HepG2 (cell line): ENCODE measurements around the gene APCDD1L. TPM values are rescaled to one million over a fixed set of nuclear protein-coding genes. Genes with fewer than 3 reads are reported as not detected.

Experiments
- ATM ChIP-seq: fragments of 450-650 bp; IDR thresholded peaks from 2 replicates; pipeline ENCODE4 v1.7.1; 2017; ENCODE audit warnings: mild to moderate bottlenecking, borderline replicate concordance
- GABPA ChIP-seq, 2 experiments: IDR thresholded peaks; 2 replicates each; pipeline ENCODE4 v1.6.1; 2011 to 2016; ENCODE audit warnings: low read depth in 2 of 2, low read length in 1 of 2, missing biosample characterization in 1 of 2, missing genetic modification characterization in 1 of 2
- HMG20B ChIP-seq: conservative IDR thresholded peaks from 2 replicates; pipeline ENCODE4 v1.6.1; 2016; ENCODE audit warnings: missing genetic modification reagents, missing compliant biosample characterization
- KAT7 ChIP-seq: IDR thresholded peaks from 2 replicates; pipeline ENCODE4 v1.6.1; 2018; ENCODE audit warnings: borderline replicate concordance, missing compliant biosample characterization
- KLF13 ChIP-seq: sonication (generic); formaldehyde crosslinking; IDR thresholded peaks from 2 replicates; pipeline ENCODE4 v1.4.0; 2020; ENCODE audit warnings: mild to moderate bottlenecking, missing genetic modification reagents
- MYC ChIP-seq: sonication (generic); formaldehyde crosslinking; IDR thresholded peaks from 2 replicates; pipeline ENCODE4 v1.9.0; 2021; ENCODE audit warnings: missing genetic modification reagents, borderline replicate concordance
- RAD51 ChIP-seq: fragments of 450-650 bp; IDR thresholded peaks from 2 replicates; pipeline ENCODE4 v1.6.1; 2016; ENCODE audit warnings: borderline replicate concordance
- RFX5 ChIP-seq: IDR thresholded peaks from 2 replicates; pipeline ENCODE4 v1.6.1; 2011; ENCODE audit warnings: low read depth, low read length, improper control_type of control experiment
- THYN1 ChIP-seq: sonication (generic); formaldehyde crosslinking; IDR thresholded peaks from 2 replicates; pipeline ENCODE4 v1.8.1; 2023; ENCODE audit warnings: low read depth, mild to moderate bottlenecking, moderate library complexity, missing genetic modification reagents, borderline replicate concordance
- TSC22D2 ChIP-seq: sonication (generic); formaldehyde crosslinking; IDR thresholded peaks from 2 replicates; pipeline ENCODE4 v1.5.1; 2020; ENCODE audit warnings: missing genetic modification reagents, mild to moderate bottlenecking, borderline replicate concordance
- XBP1 ChIP-seq: sonication (generic); formaldehyde crosslinking; IDR thresholded peaks from 2 replicates; pipeline ENCODE4 v1.5.0; 2020; ENCODE audit warnings: missing genetic modification reagents
- ZC3H13 ChIP-seq: sonication (generic); formaldehyde crosslinking; IDR thresholded peaks from 2 replicates; pipeline ENCODE4 v1.8.1; 2023; ENCODE audit warnings: mild to moderate bottlenecking, missing genetic modification reagents, moderate library complexity
- ZNF33B ChIP-seq: sonication (generic); formaldehyde crosslinking; IDR thresholded peaks from 2 replicates; pipeline ENCODE4 v1.5.1; 2020; ENCODE audit warnings: mild to moderate bottlenecking, missing genetic modification reagents
- ZNF350 ChIP-seq: sonication (generic); formaldehyde crosslinking; IDR thresholded peaks from 2 replicates; pipeline ENCODE4 v1.4.0; 2020; ENCODE audit warnings: mild to moderate bottlenecking, low read depth, missing genetic modification reagents, borderline replicate concordance
- ZNF749 ChIP-seq: sonication (generic); formaldehyde crosslinking; IDR thresholded peaks from 2 replicates; pipeline ENCODE4 v1.8.0; 2022; ENCODE audit warnings: mild to moderate bottlenecking, missing genetic modification reagents, moderate library complexity, borderline replicate concordance
- polyA plus RNA-seq, 8 experiments: library from polyadenylated mRNA; depleted of rRNA in 3 of 8; stranded (reverse) in 7 of 8; unstranded in 1 of 8; fragments of >200 nt; fragmentation: Illumina TruSeq in 4 of 8; extraction: Trizol in 4 of 8; gene quantifications; 2 replicates each; pipeline versions ENCODE4 v1.2.1 to v1.2.3, GENCODE V29; 2011 to 2016; ENCODE audit warnings: low read depth in 4 of 8, missing spikeins in 1 of 8, mixed read lengths in 1 of 8; ENCODE audit not compliant: insufficient read depth in 1 of 8
- total RNA-seq, 5 experiments: library from RNA; depleted of rRNA; stranded (reverse); fragments of >200 nt; fragmentation: Illumina TruSeq; extraction: Trizol; gene quantifications; 2 replicates each; pipeline ENCODE4 v1.2.3, GENCODE V29; 2016; ENCODE audit warnings: low read depth in 1 of 5
- TF ChIP-seq, protein P1 (sequence below): sonication (generic); formaldehyde crosslinking; IDR thresholded peaks from 2 replicates; pipeline ENCODE4 v1.4.0; 2020; ENCODE audit warnings: missing genetic modification reagents, borderline replicate concordance
- TF ChIP-seq, protein P2 (sequence below): IDR thresholded peaks from 2 replicates; pipeline ENCODE4 v1.6.1; 2016; ENCODE audit warnings: control low read depth
- TF ChIP-seq, protein P3 (sequence below): sonication (generic); formaldehyde crosslinking; IDR thresholded peaks from 2 replicates; pipeline ENCODE4 v1.8.1; 2023; ENCODE audit warnings: mild to moderate bottlenecking, missing genetic modification reagents, borderline replicate concordance
- TF ChIP-seq, protein P4 (sequence below): IDR thresholded peaks from 2 replicates; pipeline ENCODE4 v1.6.1; 2012; ENCODE audit warnings: inconsistent platforms
- TF ChIP-seq, protein P5 (sequence below): sonication (generic); formaldehyde crosslinking; IDR thresholded peaks from 2 replicates; pipeline ENCODE4 v1.4.0; 2020; ENCODE audit warnings: mild to moderate bottlenecking, missing genetic modification reagents, borderline replicate concordance

Gene APCDD1L
- total and polyA plus RNA-seq, 2 of the 13 experiments (the other 11 are each of a cell fraction or from before 2014, with no cell fraction given) = not detected

DNA sequence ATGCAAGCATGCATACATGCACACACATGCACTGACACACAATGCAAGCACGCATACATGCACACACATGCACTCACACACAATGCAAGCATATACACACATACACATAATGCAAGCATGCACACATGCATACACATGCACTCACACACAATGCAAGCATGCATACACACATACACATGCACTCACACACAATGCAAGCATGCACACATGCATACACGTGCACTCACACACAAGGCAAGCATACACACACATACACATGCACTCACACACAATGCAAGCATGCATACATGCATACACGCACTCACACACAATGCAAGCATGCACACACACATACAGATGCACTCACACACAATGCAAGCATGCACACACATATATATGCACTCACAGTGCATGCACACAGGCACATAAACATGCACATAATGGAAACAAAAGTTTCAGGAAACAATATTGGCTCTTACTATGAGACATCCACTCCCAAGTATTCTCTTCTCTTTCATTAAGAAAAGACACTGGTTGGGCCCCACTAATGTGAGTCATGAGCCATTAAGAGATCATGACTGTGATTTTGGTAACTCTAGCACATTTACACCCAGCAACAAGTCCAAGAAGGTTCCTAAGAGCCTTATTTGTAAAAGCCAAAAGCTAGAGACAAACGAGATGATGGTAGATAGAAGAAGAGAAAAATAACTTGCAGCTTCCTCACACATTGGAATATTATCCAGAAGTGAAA is 22.2 kb downstream of the APCDD1L start (continued):
- TF ChIP-seq RAD51 = peak; percentile 42
- TF ChIP-seq TSC22D2 (CRISPR knock-in tag) = no peak
- TF ChIP-seq GABPA (IDR thresholded peaks at IDR 0.05; ENCODE audit: low read depth, low read length) = 0 out of 2 replicates have a peak, but pooled peaks have one; percentile 18
- TF ChIP-seq GABPA (CRISPR knock-in tag; IDR thresholded peaks at IDR 0.05; ENCODE audit: low read depth) = no peak
- TF ChIP-seq, protein P1, sequence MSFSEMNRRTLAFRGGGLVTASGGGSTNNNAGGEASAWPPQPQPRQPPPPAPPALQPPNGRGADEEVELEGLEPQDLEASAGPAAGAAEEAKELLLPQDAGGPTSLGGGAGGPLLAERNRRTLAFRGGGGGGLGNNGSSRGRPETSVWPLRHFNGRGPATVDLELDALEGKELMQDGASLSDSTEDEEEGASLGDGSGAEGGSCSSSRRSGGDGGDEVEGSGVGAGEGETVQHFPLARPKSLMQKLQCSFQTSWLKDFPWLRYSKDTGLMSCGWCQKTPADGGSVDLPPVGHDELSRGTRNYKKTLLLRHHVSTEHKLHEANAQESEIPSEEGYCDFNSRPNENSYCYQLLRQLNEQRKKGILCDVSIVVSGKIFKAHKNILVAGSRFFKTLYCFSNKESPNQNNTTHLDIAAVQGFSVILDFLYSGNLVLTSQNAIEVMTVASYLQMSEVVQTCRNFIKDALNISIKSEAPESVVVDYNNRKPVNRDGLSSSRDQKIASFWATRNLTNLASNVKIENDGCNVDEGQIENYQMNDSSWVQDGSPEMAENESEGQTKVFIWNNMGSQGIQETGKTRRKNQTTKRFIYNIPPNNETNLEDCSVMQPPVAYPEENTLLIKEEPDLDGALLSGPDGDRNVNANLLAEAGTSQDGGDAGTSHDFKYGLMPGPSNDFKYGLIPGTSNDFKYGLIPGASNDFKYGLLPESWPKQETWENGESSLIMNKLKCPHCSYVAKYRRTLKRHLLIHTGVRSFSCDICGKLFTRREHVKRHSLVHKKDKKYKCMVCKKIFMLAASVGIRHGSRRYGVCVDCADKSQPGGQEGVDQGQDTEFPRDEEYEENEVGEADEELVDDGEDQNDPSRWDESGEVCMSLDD (CRISPR knock-in tag) = no peak
- TF ChIP-seq THYN1 (CRISPR knock-in tag) = no peak
- TF ChIP-seq ZNF749 (CRISPR knock-in tag) = no peak
- TF ChIP-seq, protein P2, sequence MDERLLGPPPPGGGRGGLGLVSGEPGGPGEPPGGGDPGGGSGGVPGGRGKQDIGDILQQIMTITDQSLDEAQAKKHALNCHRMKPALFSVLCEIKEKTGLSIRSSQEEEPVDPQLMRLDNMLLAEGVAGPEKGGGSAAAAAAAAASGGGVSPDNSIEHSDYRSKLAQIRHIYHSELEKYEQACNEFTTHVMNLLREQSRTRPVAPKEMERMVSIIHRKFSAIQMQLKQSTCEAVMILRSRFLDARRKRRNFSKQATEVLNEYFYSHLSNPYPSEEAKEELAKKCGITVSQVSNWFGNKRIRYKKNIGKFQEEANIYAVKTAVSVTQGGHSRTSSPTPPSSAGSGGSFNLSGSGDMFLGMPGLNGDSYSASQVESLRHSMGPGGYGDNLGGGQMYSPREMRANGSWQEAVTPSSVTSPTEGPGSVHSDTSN (CRISPR knock-in tag) = no peak
- no peak for TF ChIP-seq ZNF33B (CRISPR knock-in tag)
- no peak for TF ChIP-seq ZNF350 (CRISPR knock-in tag)
- no peak for TF ChIP-seq RFX5
- TF ChIP-seq XBP1 (CRISPR knock-in tag) = no peak
- TF ChIP-seq KAT7 (CRISPR knock-in tag) = no peak
- no peak for TF ChIP-seq KLF13 (CRISPR knock-in tag)
- TF ChIP-seq ATM = peak; percentile 75; the same call in 1 of the 2 replicates
- no peak for TF ChIP-seq MYC
- TF ChIP-seq, protein P3, sequence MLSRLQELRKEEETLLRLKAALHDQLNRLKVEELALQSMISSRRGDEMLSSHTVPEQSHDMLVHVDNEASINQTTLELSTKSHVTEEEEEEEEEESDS (CRISPR knock-in tag) = no peak
- TF ChIP-seq ZC3H13 = no peak
- TF ChIP-seq, protein P4, sequence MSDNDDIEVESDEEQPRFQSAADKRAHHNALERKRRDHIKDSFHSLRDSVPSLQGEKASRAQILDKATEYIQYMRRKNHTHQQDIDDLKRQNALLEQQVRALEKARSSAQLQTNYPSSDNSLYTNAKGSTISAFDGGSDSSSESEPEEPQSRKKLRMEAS = no peak
- no peak for TF ChIP-seq HMG20B (CRISPR knock-in tag)
- TF ChIP-seq, protein P5, sequence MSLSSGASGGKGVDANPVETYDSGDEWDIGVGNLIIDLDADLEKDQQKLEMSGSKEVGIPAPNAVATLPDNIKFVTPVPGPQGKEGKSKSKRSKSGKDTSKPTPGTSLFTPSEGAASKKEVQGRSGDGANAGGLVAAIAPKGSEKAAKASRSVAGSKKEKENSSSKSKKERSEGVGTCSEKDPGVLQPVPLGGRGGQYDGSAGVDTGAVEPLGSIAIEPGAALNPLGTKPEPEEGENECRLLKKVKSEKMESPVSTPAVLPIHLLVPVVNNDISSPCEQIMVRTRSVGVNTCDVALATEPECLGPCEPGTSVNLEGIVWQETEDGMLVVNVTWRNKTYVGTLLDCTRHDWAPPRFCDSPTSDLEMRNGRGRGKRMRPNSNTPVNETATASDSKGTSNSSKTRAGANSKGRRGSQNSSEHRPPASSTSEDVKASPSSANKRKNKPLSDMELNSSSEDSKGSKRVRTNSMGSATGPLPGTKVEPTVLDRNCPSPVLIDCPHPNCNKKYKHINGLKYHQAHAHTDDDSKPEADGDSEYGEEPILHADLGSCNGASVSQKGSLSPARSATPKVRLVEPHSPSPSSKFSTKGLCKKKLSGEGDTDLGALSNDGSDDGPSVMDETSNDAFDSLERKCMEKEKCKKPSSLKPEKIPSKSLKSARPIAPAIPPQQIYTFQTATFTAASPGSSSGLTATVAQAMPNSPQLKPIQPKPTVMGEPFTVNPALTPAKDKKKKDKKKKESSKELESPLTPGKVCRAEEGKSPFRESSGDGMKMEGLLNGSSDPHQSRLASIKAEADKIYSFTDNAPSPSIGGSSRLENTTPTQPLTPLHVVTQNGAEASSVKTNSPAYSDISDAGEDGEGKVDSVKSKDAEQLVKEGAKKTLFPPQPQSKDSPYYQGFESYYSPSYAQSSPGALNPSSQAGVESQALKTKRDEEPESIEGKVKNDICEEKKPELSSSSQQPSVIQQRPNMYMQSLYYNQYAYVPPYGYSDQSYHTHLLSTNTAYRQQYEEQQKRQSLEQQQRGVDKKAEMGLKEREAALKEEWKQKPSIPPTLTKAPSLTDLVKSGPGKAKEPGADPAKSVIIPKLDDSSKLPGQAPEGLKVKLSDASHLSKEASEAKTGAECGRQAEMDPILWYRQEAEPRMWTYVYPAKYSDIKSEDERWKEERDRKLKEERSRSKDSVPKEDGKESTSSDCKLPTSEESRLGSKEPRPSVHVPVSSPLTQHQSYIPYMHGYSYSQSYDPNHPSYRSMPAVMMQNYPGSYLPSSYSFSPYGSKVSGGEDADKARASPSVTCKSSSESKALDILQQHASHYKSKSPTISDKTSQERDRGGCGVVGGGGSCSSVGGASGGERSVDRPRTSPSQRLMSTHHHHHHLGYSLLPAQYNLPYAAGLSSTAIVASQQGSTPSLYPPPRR = no peak
